KOPT-K1 (cell line): ENCODE measurements around the gene TSPAN32.

Source experiments
- H3K27ac ChIP-seq: fragments of 200-600 bp; sonication (generic); 2 replicates; pipeline ENCODE4 v1.5.1; 2016; ENCODE audit warnings: antibody characterized with exemption, mild to moderate bottlenecking, low read depth, low read length; ENCODE audit not compliant: poor library complexity, severe bottlenecking
- H3K36me3 ChIP-seq: fragments of 200-600 bp; sonication (generic); 2 replicates; pipeline ENCODE4 v1.5.1; 2017; ENCODE audit warnings: antibody characterized with exemption, mild to moderate bottlenecking, low read length, moderate library complexity; ENCODE audit not compliant: insufficient read depth
- H3K9me3 ChIP-seq: fragments of 200-600 bp; sonication (generic); 2 replicates; pipeline ENCODE4 v1.5.1; 2017; ENCODE audit warnings: antibody characterized with exemption, low read length, mild to moderate bottlenecking; ENCODE audit not compliant: insufficient read depth, poor library complexity, severe bottlenecking

TSPAN32 gene

GRCh38 chr11:2312232-2313042 is 10.6 kb downstream of the TSPAN32 start:
- H3K9me3 ChIP-seq, result no peaks in the 10 kb centered on the region
- no peak overlapping the region for H3K27ac ChIP-seq
- no peaks in the 10 kb centered on the region for H3K36me3 ChIP-seq

- no peak overlapping the region for H3K27ac ChIP-seq
- H3K36me3 ChIP-seq, result no peaks in the 10 kb centered on the region
- no peaks in the 10 kb centered on the region for H3K9me3 ChIP-seq
These were observed 11.5 kb downstream of the TSPAN32 start for GRCh38 chr11:2313051-2313951.

GRCh38 chr11:2314136-2314524 is 12.3 kb downstream of the TSPAN32 start:
- Histone ChIP-seq H3K36me3 (no peaks in the 10 kb centered on the region), H3K9me3 (no peaks in the 10 kb centered on the region), H3K27ac (no peak overlapping the region)

GRCh38 chr11:2314525-2315394 is 12.9 kb downstream of the TSPAN32 start:
- Histone ChIP-seq H3K9me3 (no peaks in the 10 kb centered on the region), H3K27ac (no peak overlapping the region), H3K36me3 (no peaks in the 10 kb centered on the region)

GRCh38 chr11:2315395-2316168 is 13.8 kb downstream of the TSPAN32 start:
- Histone ChIP-seq H3K9me3 (no peaks in the 10 kb centered on the region), H3K27ac (no peak overlapping the region), H3K36me3 (no peaks in the 10 kb centered on the region)

- Histone ChIP-seq H3K9me3 (no peaks in the 10 kb centered on the region), H3K27ac (no peak overlapping the region), H3K36me3 (no peaks in the 10 kb centered on the region)
These were observed 14.6 kb downstream of the TSPAN32 start for GRCh38 chr11:2316169-2316962.

GRCh38 chr11:2316963-2317244 is 15.1 kb downstream of the TSPAN32 start:
- no peaks in the 10 kb centered on the region for H3K36me3 ChIP-seq
- H3K9me3 ChIP-seq, result no peaks in the 10 kb centered on the region
- no peak overlapping the region for H3K27ac ChIP-seq

GRCh38 chr11:2317354-2318050 is 15.7 kb downstream of the TSPAN32 start:
- no peak overlapping the region for H3K27ac ChIP-seq
- H3K36me3 ChIP-seq, result no peaks in the 10 kb centered on the region
- peaks cover 2% of the 10 kb centered on the region for H3K9me3 ChIP-seq

- Histone ChIP-seq H3K36me3 (no peaks in the 10 kb centered on the region), H3K27ac (no peak overlapping the region), H3K9me3 (peaks cover 8% of the 10 kb centered on the region)
These were observed 16.3 kb downstream of the TSPAN32 start for GRCh38 chr11:2318123-2318522.

GRCh38 chr11:2318707-2319106 is 16.9 kb downstream of the TSPAN32 start:
- Histone ChIP-seq H3K36me3 (no peaks in the 10 kb centered on the region), H3K9me3 (peaks cover 10% of the 10 kb centered on the region), H3K27ac (no peak overlapping the region)

GRCh38 chr11:2319791-2320472 is 18.1 kb downstream of the TSPAN32 start:
- Histone ChIP-seq H3K9me3 (peaks cover 10% of the 10 kb centered on the region), H3K36me3 (no peaks in the 10 kb centered on the region), H3K27ac (no peak overlapping the region)

GRCh38 chr11:2320568-2321310 is 18.9 kb downstream of the TSPAN32 start:
- Histone ChIP-seq H3K9me3 (peaks cover 10% of the 10 kb centered on the region), H3K36me3 (no peaks in the 10 kb centered on the region), H3K27ac (no peak overlapping the region)
